ENCODE measurements around the gene ST6GAL2. TPM values are rescaled to one million over a fixed set of nuclear protein-coding genes. Genes with fewer than 3 reads are reported as not detected.

The ST6GAL2 gene
- total RNA-seq, 2 experiments from 2014 or later = not detected

GRCh38 chr2:106831241-106831640, 54.7 kb downstream of the ST6GAL2 start:
- POLR2A ChIA-PET = no interaction called here
- no peak overlapping the region for H3K27ac Mint-ChIP-seq
- DNase-seq = no peak
- peaks cover 12% of the 10 kb centered on the region for H3K27me3 Mint-ChIP-seq
- H3K36me3 Mint-ChIP-seq = no peaks in the 10 kb centered on the region
- ATAC-seq (ENCODE audit: low read depth) = no peak
- H3K4me3 Mint-ChIP-seq = no peak overlapping the region
- no peaks in the 10 kb centered on the region for H3K4me1 Mint-ChIP-seq
- H3K9me3 Mint-ChIP-seq = no peaks in the 10 kb centered on the region

- DNase-seq = no peak
- POLR2A ChIA-PET = no interaction called here
- Mint-ChIP-seq H3K27me3 (peaks cover 12% of the 10 kb centered on the region), H3K9me3 (no peaks in the 10 kb centered on the region), H3K36me3 (no peaks in the 10 kb centered on the region), H3K4me3 (no peak overlapping the region), H3K27ac (no peak overlapping the region), H3K4me1 (no peaks in the 10 kb centered on the region)
- ATAC-seq (ENCODE audit: low read depth) = no peak
These were observed 55.8 kb downstream of the ST6GAL2 start for GRCh38 chr2:106830191-106830590.

GRCh38 chr2:106828119-106828518, 57.8 kb downstream of the ST6GAL2 start:
- H3K27me3 Mint-ChIP-seq = peaks cover 10% of the 10 kb centered on the region
- no peak overlapping the region for H3K27ac Mint-ChIP-seq
- DNase-seq (no peak), ATAC-seq (ENCODE audit: low read depth) (no peak)
- H3K9me3 Mint-ChIP-seq = no peaks in the 10 kb centered on the region
- no peak overlapping the region for H3K4me3 Mint-ChIP-seq
- POLR2A ChIA-PET = no interaction called here
- H3K4me1 Mint-ChIP-seq = no peaks in the 10 kb centered on the region
- no peaks in the 10 kb centered on the region for H3K36me3 Mint-ChIP-seq

- DNase-seq = no peak
- no peaks in the 10 kb centered on the region for H3K9me3 Mint-ChIP-seq
- no peak overlapping the region for H3K4me3 Mint-ChIP-seq
- ATAC-seq (ENCODE audit: low read depth) = no peak
- no peak overlapping the region for H3K27ac Mint-ChIP-seq
- POLR2A ChIA-PET = no interaction called here
- peaks cover 5% of the 10 kb centered on the region for H3K27me3 Mint-ChIP-seq
- H3K36me3 Mint-ChIP-seq = no peaks in the 10 kb centered on the region
- H3K4me1 Mint-ChIP-seq = no peaks in the 10 kb centered on the region
These were observed 58.8 kb downstream of the ST6GAL2 start for GRCh38 chr2:106827158-106827557.

- Mint-ChIP-seq H3K4me1 (no peaks in the 10 kb centered on the region), H3K27me3 (peaks cover 2% of the 10 kb centered on the region), H3K4me3 (no peak overlapping the region), H3K27ac (no peak overlapping the region), H3K9me3 (no peaks in the 10 kb centered on the region), H3K36me3 (no peaks in the 10 kb centered on the region)
- no peak for ATAC-seq (ENCODE audit: low read depth)
- POLR2A ChIA-PET = no interaction called here
- DNase-seq = no peak
These were observed 60.8 kb downstream of the ST6GAL2 start for GRCh38 chr2:106825161-106825560.

- no peaks in the 10 kb centered on the region for H3K36me3 Mint-ChIP-seq
These were observed 69.0 kb downstream of the ST6GAL2 start for GRCh38 chr2:106816974-106817373.

GRCh38 chr2:106812841-106813240, 73.1 kb downstream of the ST6GAL2 start:
- DNase-seq = no peak
- Mint-ChIP-seq H3K27me3 (no peaks in the 10 kb centered on the region), H3K4me1 (no peaks in the 10 kb centered on the region), H3K9me3 (no peaks in the 10 kb centered on the region), H3K27ac (no peak overlapping the region), H3K4me3 (no peak overlapping the region), H3K36me3 (no peaks in the 10 kb centered on the region)
- no peak for ATAC-seq (ENCODE audit: low read depth)
- POLR2A ChIA-PET = no interaction called here

More at GRCh38 chr2:106816974-106817373, 69.0 kb downstream of the ST6GAL2 start:
- no peak for ATAC-seq (ENCODE audit: low read depth)
- H3K4me1 Mint-ChIP-seq = no peaks in the 10 kb centered on the region
- DNase-seq = no peak
- H3K4me3 Mint-ChIP-seq = no peak overlapping the region
- POLR2A ChIA-PET = no interaction called here
- H3K9me3 Mint-ChIP-seq = no peaks in the 10 kb centered on the region
- H3K27me3 Mint-ChIP-seq = no peaks in the 10 kb centered on the region
- no peak overlapping the region for H3K27ac Mint-ChIP-seq

GRCh38 chr2:106812383-106812782, 73.6 kb downstream of the ST6GAL2 start:
- POLR2A ChIA-PET = no interaction called here
- Mint-ChIP-seq H3K9me3 (no peaks in the 10 kb centered on the region), H3K27ac (no peak overlapping the region), H3K36me3 (no peaks in the 10 kb centered on the region), H3K4me3 (no peak overlapping the region), H3K27me3 (no peaks in the 10 kb centered on the region), H3K4me1 (no peaks in the 10 kb centered on the region)
- no peak for ATAC-seq (ENCODE audit: low read depth)
- DNase-seq = no peak

- Mint-ChIP-seq H3K4me1 (no peaks in the 10 kb centered on the region), H3K36me3 (no peaks in the 10 kb centered on the region), H3K27me3 (no peaks in the 10 kb centered on the region), H3K9me3 (no peaks in the 10 kb centered on the region), H3K4me3 (no peak overlapping the region), H3K27ac (no peak overlapping the region)
- DNase-seq = no peak
- no peak for ATAC-seq (ENCODE audit: low read depth)
- POLR2A ChIA-PET = no interaction called here
These were observed 80.3 kb downstream of the ST6GAL2 start for GRCh38 chr2:106805716-106806115.

- no peaks in the 10 kb centered on the region for H3K36me3 Mint-ChIP-seq
- H3K4me1 Mint-ChIP-seq = no peaks in the 10 kb centered on the region
- POLR2A ChIA-PET = no interaction called here
- no peak for DNase-seq
- H3K27ac Mint-ChIP-seq = no peak overlapping the region
- no peak for ATAC-seq (ENCODE audit: low read depth)
- H3K4me3 Mint-ChIP-seq = no peak overlapping the region
- H3K9me3 Mint-ChIP-seq = no peaks in the 10 kb centered on the region
- H3K27me3 Mint-ChIP-seq = no peaks in the 10 kb centered on the region
These were observed 81.8 kb downstream of the ST6GAL2 start for GRCh38 chr2:106804161-106804560.

GRCh38 chr2:106800976-106801655, 84.9 kb downstream of the ST6GAL2 start:
- H3K9me3 Mint-ChIP-seq = no peaks in the 10 kb centered on the region
- no peak overlapping the region for H3K27ac Mint-ChIP-seq
- DNase-seq = no peak
- no peaks in the 10 kb centered on the region for H3K4me1 Mint-ChIP-seq
- no peak for ATAC-seq (ENCODE audit: low read depth)
- no peak overlapping the region for H3K4me3 Mint-ChIP-seq
- no peaks in the 10 kb centered on the region for H3K27me3 Mint-ChIP-seq
- POLR2A ChIA-PET = no interaction called here
- H3K36me3 Mint-ChIP-seq = no peaks in the 10 kb centered on the region

- POLR2A ChIA-PET = no interaction called here
- Mint-ChIP-seq H3K9me3 (no peaks in the 10 kb centered on the region), H3K27me3 (peaks cover under 1% of the 10 kb centered on the region), H3K36me3 (no peaks in the 10 kb centered on the region), H3K4me3 (no peak overlapping the region), H3K4me1 (no peaks in the 10 kb centered on the region), H3K27ac (no peak overlapping the region)
- ATAC-seq (ENCODE audit: low read depth) (no peak), DNase-seq (no peak)
These were observed 85.8 kb downstream of the ST6GAL2 start for GRCh38 chr2:106800180-106800579.

- DNase-seq = no peak
- no peak for ATAC-seq (ENCODE audit: low read depth)
- Mint-ChIP-seq H3K27ac (no peak overlapping the region), H3K36me3 (no peaks in the 10 kb centered on the region), H3K4me1 (no peaks in the 10 kb centered on the region), H3K4me3 (no peak overlapping the region), H3K9me3 (no peaks in the 10 kb centered on the region), H3K27me3 (peaks cover 2% of the 10 kb centered on the region)
- POLR2A ChIA-PET = no interaction called here
These were observed 87.0 kb downstream of the ST6GAL2 start for GRCh38 chr2:106798826-106799552.

- POLR2A ChIA-PET = no interaction called here
- no peak overlapping the region for H3K27ac Mint-ChIP-seq
- H3K4me3 Mint-ChIP-seq = no peak overlapping the region
- no peak for ATAC-seq (ENCODE audit: low read depth)
- no peaks in the 10 kb centered on the region for H3K9me3 Mint-ChIP-seq
- peaks cover 2% of the 10 kb centered on the region for H3K27me3 Mint-ChIP-seq
- DNase-seq = no peak
- no peaks in the 10 kb centered on the region for H3K4me1 Mint-ChIP-seq
- no peaks in the 10 kb centered on the region for H3K36me3 Mint-ChIP-seq
These were observed 88.5 kb downstream of the ST6GAL2 start for GRCh38 chr2:106797494-106797893.
